GM23248 (cell line): Measurements from ENCODE around the gene NR4A3. TPM values are rescaled to one million over a fixed set of nuclear protein-coding genes. Genes with fewer than 3 reads are reported as not detected.

Source experiments
- DNase-seq: peaks from one replicate; pipeline ENCODE4 v3.0.0-alpha.2; 2015
- H2AFZ ChIP-seq: fragments of 200-600 bp; sonication (generic); 2 replicates; pipeline ENCODE4 v1.6.1; 2016; ENCODE audit warnings: antibody characterized with exemption
- H3F3A ChIP-seq: fragments of 200-600 bp; sonication (generic); 2 replicates; pipeline ENCODE4 v1.6.1; 2016; ENCODE audit warnings: mild to moderate bottlenecking, antibody characterized with exemption, mixed run types; ENCODE audit not compliant: insufficient read depth
- H3K27ac ChIP-seq: fragments of 200-600 bp; sonication (generic); 2 replicates; pipeline ENCODE4 v1.5.1; 2016; ENCODE audit warnings: mild to moderate bottlenecking
- H3K27me3 ChIP-seq: fragments of 200-600 bp; sonication (generic); replicated peaks from 2 replicates; pipeline ENCODE4 v1.6.1; 2016; ENCODE audit warnings: mild to moderate bottlenecking; ENCODE audit not compliant: insufficient read depth
- H3K36me3 ChIP-seq: fragments of 200-600 bp; sonication (generic); 2 replicates; pipeline ENCODE4 v1.6.1; 2016; ENCODE audit warnings: low read depth, mild to moderate bottlenecking
- H3K4me1 ChIP-seq: fragments of 200-600 bp; sonication (generic); 2 replicates; pipeline ENCODE4 v1.6.1; 2016; ENCODE audit warnings: mild to moderate bottlenecking; ENCODE audit not compliant: insufficient read depth
- H3K4me2 ChIP-seq: fragments of 200-600 bp; sonication (generic); one replicate; pipeline ENCODE4 v1.6.1; 2016; ENCODE audit warnings: mild to moderate bottlenecking; ENCODE audit not compliant: unreplicated experiment
- H3K4me3 ChIP-seq: fragments of 200-600 bp; sonication (generic); 2 replicates; pipeline ENCODE4 v1.5.1; 2016; ENCODE audit warnings: mild to moderate bottlenecking
- H3K79me2 ChIP-seq: fragments of 200-600 bp; sonication (generic); 2 replicates; pipeline ENCODE4 v1.6.1; 2016; ENCODE audit warnings: mild to moderate bottlenecking; ENCODE audit not compliant: insufficient read depth
- H3K9ac ChIP-seq: fragments of 200-600 bp; sonication (generic); 2 replicates; pipeline ENCODE4 v1.6.1; 2016; ENCODE audit warnings: mild to moderate bottlenecking
- H3K9me2 ChIP-seq: fragments of 200-600 bp; sonication (generic); 2 replicates; pipeline ENCODE4 v1.6.1; 2016; ENCODE audit warnings: mixed run types, mild to moderate bottlenecking, moderate library complexity; ENCODE audit not compliant: insufficient read depth
- H3K9me3 ChIP-seq: fragments of 200-600 bp; sonication (generic); one replicate; pipeline ENCODE4 v1.6.1; 2017; ENCODE audit warnings: low read depth
- H4K20me1 ChIP-seq: fragments of 200-600 bp; sonication (generic); 2 replicates; pipeline ENCODE4 v1.6.0; 2016; ENCODE audit not compliant: insufficient read depth
- EZH2 ChIP-seq: fragments of 200-600 bp; sonication (generic); IDR thresholded peaks from 2 replicates; pipeline ENCODE4 v1.6.1; 2018; ENCODE audit warnings: antibody characterized with exemption, mild to moderate bottlenecking; ENCODE audit not compliant: insufficient read depth, poor library complexity, severe bottlenecking
- EZH2phosphoT487 ChIP-seq: fragments of 200-600 bp; sonication (generic); IDR thresholded peaks from 2 replicates; pipeline ENCODE4 v1.6.1; 2018; ENCODE audit warnings: antibody characterized with exemption, moderate library complexity, mild to moderate bottlenecking, low read depth; ENCODE audit not compliant: insufficient read depth
- WGBS, 2 experiments: methylation state at CpG; one replicate each; pipeline ENCODE4 v1.1.6; 2015 to 2017; ENCODE audit warnings: low lambda C conversion rate in 2 of 2, low coverage in 1 of 2; ENCODE audit errors: missing lambda C conversion rate in 2 of 2; 5-methylcytosine and 5-hydroxymethylcytosine counted together
- in situ Hi-C: fragments of 300-500 bp; cut with MboI; formaldehyde crosslinking; loops from 2 replicates; pipeline ENCODE4 v1.15.0; 2020
- polyA plus RNA-seq: library from polyadenylated mRNA; unstranded; fragments of >200 nt; fragmentation: Nextera tagmentation; extraction: Ambion mirVana; gene quantifications from 2 replicates; pipeline ENCODE4 v1.2.1, GENCODE V29; 2016
- total RNA-seq: library from RNA; depleted of rRNA; stranded (reverse); fragments of >200 nt; shearing (Covaris generic); gene quantifications from 2 replicates; pipeline ENCODE4 v1.2.3, GENCODE V29; 2014

Gene NR4A3
- total and polyA plus RNA-seq, 2 experiments from 2014 or later: 1.0 to 1.4 TPM

DNA sequence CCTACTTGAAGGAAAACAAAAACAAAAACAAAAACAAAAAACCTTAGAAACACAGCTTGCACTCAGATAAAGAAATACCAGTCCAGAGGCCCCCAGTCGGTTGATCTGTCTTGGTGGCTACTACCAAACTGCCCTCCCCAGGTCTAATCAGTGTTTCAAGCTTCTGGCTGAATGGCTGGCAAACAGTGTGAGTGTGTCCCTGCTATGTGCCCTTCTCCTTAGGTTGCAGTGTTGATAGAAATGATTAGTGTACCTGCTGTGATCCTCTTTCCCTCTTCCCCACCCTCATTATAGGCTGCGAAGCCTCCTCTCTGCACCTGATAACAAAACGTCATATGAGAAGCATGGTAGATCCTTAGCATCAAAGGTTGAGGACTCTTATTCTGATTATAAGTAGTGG is 12.8 kb downstream of the NR4A3 start:
- H3K27ac ChIP-seq: no peak overlapping the region
- WGBS, 2 experiments: 94 to 97% methylated on average over 3 of the region's 3 CpGs
- H2AFZ ChIP-seq: no peak overlapping the region
- no peaks in the 10 kb centered on the region for H3K9me3 ChIP-seq
- H3K4me2 ChIP-seq: no peak overlapping the region
- H3K9me2 ChIP-seq: no peaks in the 10 kb centered on the region
- no peaks in the 10 kb centered on the region for H3K27me3 ChIP-seq
- no peak overlapping the region for H3K4me3 ChIP-seq
- H4K20me1 ChIP-seq: no peaks in the 10 kb centered on the region
- H3K79me2 ChIP-seq: no peaks in the 10 kb centered on the region
- H3K9ac ChIP-seq: no peak overlapping the region
- in situ Hi-C loops: loop anchor here (25.0 kb wide), 1 partner anchor 378 kb away; no protein-coding TSS in a partner anchor
- TF ChIP-seq EZH2phosphoT487: no peak
- no peaks in the 10 kb centered on the region for H3F3A ChIP-seq
- H3K36me3 ChIP-seq: no peaks in the 10 kb centered on the region
- no peak for DNase-seq
- no peaks in the 10 kb centered on the region for H3K4me1 ChIP-seq

DNA sequence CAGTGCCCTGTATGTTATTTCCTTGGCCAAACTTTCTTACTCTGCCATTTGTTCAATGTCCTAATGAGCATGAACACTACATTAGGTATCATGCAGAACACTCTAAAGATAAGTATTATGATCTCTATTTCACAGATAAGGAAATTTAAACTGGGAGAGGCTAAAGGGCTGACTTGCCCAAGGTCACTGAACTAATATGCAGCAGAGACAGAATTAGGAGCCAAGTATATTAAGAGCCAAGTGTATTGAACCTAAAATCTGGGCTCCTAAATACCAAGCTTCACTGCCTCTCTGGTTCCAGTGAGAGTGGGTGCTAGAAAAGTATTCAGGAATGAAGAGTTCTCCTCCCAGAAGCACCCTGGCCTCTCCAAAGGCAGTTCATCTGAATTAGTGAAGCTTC is 13.5 kb downstream of the NR4A3 start:
- Histone ChIP-seq H2AFZ (no peak overlapping the region), H3K36me3 (no peaks in the 10 kb centered on the region), H3K9me2 (no peaks in the 10 kb centered on the region), H3K27me3 (no peaks in the 10 kb centered on the region), H3K9me3 (no peaks in the 10 kb centered on the region), H3K4me1 (no peaks in the 10 kb centered on the region), H3K79me2 (no peaks in the 10 kb centered on the region), H3K4me3 (no peak overlapping the region), H3K4me2 (no peak overlapping the region), H4K20me1 (no peaks in the 10 kb centered on the region), H3F3A (no peaks in the 10 kb centered on the region), H3K9ac (no peak overlapping the region), H3K27ac (no peak overlapping the region)
- in situ Hi-C loops: loop anchor here (25.0 kb wide), 1 partner anchor 377 kb away; no protein-coding TSS in a partner anchor
- no peak for DNase-seq
- TF ChIP-seq EZH2phosphoT487 (no peak), EZH2 (no peak)

DNA sequence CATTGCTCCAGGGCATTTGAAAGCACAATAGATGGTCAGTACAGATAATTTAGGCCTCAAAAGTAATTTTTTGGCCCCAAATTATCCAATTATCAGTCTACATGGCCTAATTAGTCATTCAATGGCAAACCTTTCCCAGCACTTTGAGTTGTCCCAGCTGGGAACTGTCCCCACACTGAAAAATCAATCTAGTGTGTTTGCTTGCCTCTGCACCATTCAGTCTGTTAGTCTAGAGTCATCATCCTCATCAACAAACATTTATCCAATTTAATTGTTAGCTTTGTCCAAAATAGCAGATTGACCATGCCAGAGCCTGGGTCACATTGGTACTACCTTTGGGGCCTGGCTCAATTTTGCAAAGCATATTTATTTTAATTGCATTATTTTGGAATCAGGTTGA is 13.9 kb downstream of the NR4A3 start:
- DNase-seq: no peak

DNA sequence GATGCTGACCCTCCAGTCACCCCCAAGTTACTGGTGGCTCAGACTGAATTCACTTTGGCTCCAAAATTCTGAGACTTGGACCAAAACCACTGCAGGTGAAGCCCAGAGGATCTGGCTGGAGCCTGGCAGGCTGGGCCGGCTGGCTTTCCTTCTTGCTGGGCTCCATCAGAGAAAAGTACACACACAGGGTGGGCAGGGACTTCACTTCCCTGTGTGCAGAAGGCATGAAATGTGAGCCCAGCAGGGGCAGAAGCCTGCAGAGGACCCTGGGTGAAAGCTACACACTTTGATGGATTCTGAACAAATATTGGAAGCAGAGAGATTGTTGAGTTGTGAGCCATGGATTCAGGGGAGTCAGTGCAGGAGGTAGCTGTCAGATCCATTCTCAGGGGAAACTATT is 18.4 kb downstream of the NR4A3 start:
- no peak for DNase-seq
- in situ Hi-C loops: loop anchor here (25.0 kb wide), 1 partner anchor 372 kb away; no protein-coding TSS in a partner anchor
- Histone ChIP-seq H3K9ac (no peak overlapping the region), H3K4me3 (no peak overlapping the region), H3K27ac (no peak overlapping the region), H2AFZ (no peak overlapping the region), H3K4me1 (no peaks in the 10 kb centered on the region), H3K4me2 (no peak overlapping the region), H3F3A (no peaks in the 10 kb centered on the region), H4K20me1 (no peaks in the 10 kb centered on the region), H3K36me3 (no peaks in the 10 kb centered on the region), H3K79me2 (no peaks in the 10 kb centered on the region), H3K9me2 (no peaks in the 10 kb centered on the region), H3K9me3 (no peaks in the 10 kb centered on the region), H3K27me3 (no peaks in the 10 kb centered on the region)
- 92 to 100% methylated on average over 1 of the region's 1 CpG for WGBS, 2 experiments
- TF ChIP-seq EZH2phosphoT487 (no peak), EZH2 (no peak)

More for the DNA sequence above, 13.9 kb downstream of the NR4A3 start:
- no peak overlapping the region for H3K9ac ChIP-seq
- no peak overlapping the region for H3K4me2 ChIP-seq
- no peaks in the 10 kb centered on the region for H3K79me2 ChIP-seq
- H4K20me1 ChIP-seq: no peaks in the 10 kb centered on the region
- H3K27me3 ChIP-seq: no peaks in the 10 kb centered on the region
- H2AFZ ChIP-seq: no peak overlapping the region
- no peaks in the 10 kb centered on the region for H3K4me1 ChIP-seq
- TF ChIP-seq EZH2 (no peak), EZH2phosphoT487 (no peak)
- no peaks in the 10 kb centered on the region for H3K9me3 ChIP-seq
- no peak overlapping the region for H3K4me3 ChIP-seq
- in situ Hi-C loops: loop anchor here (25.0 kb wide), 1 partner anchor 377 kb away; no protein-coding TSS in a partner anchor
- no peaks in the 10 kb centered on the region for H3K9me2 ChIP-seq
- no peaks in the 10 kb centered on the region for H3F3A ChIP-seq
- H3K36me3 ChIP-seq: no peaks in the 10 kb centered on the region
- H3K27ac ChIP-seq: no peak overlapping the region

DNA sequence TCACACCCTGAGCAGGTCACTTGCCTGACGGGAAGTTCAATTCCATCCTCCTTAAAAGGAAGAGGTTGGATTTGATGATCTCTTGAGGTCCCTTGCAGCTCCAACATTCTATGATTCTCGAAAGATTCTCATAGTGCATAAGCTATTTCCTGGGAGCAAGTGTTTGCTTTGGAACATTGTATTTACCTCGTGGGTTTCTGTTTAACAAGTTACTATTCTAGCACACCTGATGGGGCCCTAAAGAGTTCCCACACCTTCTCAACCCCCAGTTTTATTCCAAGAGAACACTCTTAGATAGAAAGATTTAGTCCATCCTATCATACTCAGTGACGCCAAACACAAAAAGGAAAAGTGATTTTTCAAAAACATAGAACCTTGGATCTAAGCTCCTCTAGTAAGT is 23.4 kb downstream of the NR4A3 start:
- no peak for DNase-seq
- Histone ChIP-seq H3F3A (no peaks in the 10 kb centered on the region), H3K79me2 (no peaks in the 10 kb centered on the region), H3K9me3 (no peaks in the 10 kb centered on the region), H4K20me1 (no peaks in the 10 kb centered on the region), H3K27me3 (no peaks in the 10 kb centered on the region), H3K4me2 (no peak overlapping the region), H3K9ac (no peak overlapping the region), H3K27ac (no peak overlapping the region), H2AFZ (no peak overlapping the region), H3K9me2 (no peaks in the 10 kb centered on the region), H3K4me1 (no peaks in the 10 kb centered on the region), H3K4me3 (no peak overlapping the region), H3K36me3 (0 out of 2 replicates have a peak, but pooled peaks cover 3% of the 10 kb centered on the region)
- no peak for TF ChIP-seq EZH2
- TF ChIP-seq EZH2phosphoT487: no peak
- 77% methylated on average over 4 of the region's 4 CpGs for WGBS, 2 experiments
- in situ Hi-C loops: loop anchor here (25.0 kb wide), 1 partner anchor 367 kb away; no protein-coding TSS in a partner anchor
